GM19455 (cell line): Measurements from ENCODE around the gene ARL5A.
A peak's percentile ranks its signal among the peaks of the same experiment; 100 is the strongest.

Source experiments
- ATAC-seq: cut with Tn5 transposase; IDR thresholded peaks from one replicate; pipeline ENCODE4 v1.9.1; 2021; ENCODE audit not compliant: unreplicated experiment

The ARL5A gene

DNA sequence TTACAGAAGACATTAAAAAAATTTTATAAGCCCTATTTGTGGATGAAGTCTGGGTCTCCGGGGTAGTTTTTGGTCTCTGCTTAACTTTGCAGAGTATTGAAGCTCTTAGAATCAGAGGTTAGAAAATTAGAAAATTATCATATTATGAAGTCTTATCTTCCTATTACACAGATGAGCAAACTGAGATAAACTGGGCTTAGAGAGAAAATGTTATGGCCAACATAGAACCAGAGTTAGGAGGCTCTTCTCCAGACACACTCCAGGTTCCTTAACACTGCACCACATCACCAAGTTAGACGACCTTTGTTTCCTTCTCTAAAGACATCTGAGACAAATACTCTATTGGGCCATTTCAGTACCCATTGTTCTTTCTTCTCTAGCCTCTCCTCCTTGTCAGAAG, 57.2 kb downstream of the ARL5A start:
- ATAC-seq: peak; percentile 24

GRCh38 chr2:151769606-151770005, 58.6 kb downstream of the ARL5A start:
- ATAC-seq: no peak

DNA sequence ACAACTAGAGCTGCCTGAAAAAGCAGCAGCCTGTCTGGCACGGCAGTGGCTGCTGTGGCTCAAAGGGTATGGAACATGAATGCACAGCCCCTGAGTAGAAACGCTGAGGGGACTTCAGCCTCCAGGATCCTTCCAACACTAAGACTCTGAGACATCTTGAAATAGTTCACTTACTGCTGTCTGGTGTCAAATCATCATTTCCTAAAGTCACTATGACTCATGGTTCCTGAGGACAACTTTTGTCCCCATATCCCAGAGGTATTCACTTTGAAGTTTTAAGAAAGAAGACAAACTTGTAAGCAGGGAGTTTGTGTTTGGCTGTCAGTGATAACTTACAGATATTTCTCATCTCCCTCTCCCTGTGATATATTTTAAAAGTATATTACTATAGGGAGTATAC, 60.7 kb downstream of the ARL5A start:
- no peak for ATAC-seq

DNA sequence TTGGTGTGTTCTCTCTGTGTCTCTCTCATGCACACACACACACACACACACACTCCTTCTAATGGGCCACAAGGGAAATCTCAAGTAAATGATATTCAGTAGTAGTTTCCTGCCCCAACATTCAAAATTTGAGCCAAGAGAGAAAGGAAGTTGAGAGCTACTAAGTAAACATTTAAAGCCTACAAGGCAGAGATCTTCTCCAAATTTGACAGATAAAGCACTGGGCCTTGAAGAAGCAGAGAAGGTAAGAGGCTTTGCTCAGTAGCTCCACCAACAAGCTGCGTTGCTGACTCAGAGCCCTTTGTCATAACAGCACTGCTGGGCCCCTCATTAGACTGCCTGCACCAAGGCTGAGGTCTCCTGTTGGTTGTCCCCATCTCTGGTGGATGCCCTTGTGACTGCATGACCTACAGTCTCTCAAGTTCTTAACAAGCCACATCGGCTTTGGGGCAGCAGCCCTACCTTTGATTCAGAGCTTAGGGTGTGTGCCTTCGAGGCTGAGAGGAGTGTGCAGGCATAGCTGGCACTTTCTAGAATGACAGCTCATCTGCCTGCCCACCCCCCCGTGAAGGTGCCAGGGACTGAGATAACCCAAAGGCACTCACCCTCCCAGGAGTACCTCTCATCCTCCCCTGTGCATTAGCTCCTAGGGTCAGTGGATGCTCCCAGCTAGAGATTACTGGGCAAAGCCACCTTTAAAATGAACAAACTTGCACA, 61.6 kb downstream of the ARL5A start:
- no peak for ATAC-seq

DNA sequence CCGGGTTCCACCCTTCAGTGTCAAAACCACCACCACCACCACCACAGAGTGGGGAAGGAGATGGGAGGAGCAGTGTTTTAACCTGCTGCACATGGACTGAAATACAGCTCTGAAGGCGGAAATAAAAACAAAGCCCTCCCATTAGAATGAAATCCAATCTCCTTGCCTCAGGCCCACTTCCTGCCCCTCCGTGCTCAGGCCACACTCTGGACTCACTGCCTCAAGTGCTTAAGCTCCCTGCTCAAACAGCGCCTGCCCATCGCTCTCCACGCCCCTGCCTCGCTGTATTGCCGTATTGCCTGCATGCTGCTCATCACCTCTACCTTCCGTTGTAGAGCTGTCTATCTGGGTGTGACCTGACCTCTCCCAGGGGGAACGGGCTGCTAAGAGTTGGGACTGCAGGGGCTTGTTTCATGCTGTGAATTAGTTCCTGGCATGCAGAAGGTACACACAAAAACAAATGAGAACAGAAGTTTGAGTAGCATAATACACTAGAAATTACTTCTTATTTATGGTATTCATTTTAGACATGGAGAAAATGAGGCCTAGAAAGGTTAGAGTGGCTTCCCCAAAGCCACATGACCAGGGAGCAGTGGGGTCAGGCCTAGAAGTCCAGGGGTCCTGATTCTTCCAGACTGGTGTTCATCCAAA, 62.3 kb downstream of the ARL5A start:
- no peak for ATAC-seq

DNA sequence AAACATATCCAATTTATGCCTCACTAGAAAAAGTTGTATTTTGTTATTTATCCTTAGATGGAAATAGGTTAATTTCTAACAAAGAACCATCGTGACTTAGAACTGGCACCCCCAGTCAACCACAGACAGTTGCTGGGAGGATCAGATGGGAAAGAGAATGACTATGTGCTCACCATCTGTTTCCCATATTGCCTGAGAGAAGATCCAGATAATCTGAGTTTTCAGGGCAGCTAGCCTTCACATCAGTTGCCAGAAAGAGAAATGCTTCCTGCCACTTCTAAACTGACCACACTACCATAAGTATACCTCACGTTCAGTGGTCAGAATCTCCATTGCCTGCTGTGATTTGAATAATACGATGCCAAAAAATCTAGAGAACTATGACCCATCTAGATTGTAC, 65.5 kb downstream of the ARL5A start:
- no peak for ATAC-seq

DNA sequence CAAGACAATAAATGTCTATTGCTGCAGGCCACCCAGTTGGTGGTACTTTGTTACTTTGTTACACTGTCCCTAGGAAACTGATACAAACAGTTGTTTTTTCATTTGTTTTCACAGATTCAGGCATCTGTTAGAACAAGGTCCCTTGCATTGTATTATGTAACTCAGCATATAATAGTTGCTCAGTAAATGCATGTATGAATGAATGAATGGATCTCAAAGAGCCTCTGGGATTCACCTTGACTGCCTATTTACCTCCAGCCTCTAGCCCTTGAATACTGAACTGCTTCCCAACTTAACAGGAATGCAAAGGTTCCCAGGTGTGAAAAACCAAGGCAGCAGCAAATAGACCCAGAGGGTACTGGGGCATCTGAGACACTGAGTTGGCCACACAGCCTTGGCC, 66.5 kb downstream of the ARL5A start:
- no peak for ATAC-seq

GRCh38 chr2:151761193-151761592, 67.0 kb downstream of the ARL5A start:
- no peak for ATAC-seq

DNA sequence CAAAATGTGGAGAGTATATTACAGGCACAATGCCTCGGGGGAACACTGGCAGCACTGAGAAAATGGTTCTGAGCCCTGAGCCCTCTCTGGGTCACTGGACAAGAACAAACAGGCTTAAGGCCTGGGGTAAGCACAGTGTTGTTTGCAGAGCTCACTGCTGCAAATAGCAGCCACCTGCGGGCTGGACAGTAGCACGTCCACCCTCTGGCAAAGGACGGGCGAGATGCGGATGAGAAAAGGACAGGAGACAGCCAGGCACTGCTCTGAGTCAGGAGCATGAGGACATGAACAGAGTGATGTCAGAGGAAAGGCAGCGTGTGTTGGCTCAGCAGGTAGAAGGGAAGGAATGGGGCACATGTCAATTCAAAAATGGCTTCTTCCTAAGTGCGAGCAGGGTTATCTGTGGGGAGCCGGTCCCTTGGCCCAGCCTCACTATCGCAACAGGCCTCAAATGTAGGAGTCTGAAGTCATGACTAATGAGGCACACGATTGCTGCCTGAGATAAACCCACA, 68.0 kb downstream of the ARL5A start:
- no peak for ATAC-seq

DNA sequence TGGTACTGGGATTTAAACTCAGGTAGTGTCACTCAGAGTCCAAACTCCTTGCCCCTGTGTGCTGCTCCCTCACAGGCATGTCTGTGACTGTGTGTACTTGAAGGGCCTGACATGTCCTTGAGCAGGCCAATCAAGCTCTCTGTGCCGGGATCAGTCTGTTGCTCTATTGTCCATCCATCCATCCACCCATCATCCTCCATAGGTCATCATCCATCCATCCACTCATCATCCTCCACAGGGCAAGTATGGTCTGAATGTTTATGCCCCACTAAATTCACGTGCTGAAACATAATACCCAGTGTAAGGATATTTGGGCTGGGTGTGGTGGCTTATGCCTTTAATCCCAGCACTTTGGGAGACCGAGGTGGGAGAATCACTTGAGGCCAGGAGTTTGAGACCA, 69.5 kb downstream of the ARL5A start:
- no peak for ATAC-seq

GRCh38 chr2:151757861-151758260, 70.4 kb downstream of the ARL5A start:
- no peak for ATAC-seq

DNA sequence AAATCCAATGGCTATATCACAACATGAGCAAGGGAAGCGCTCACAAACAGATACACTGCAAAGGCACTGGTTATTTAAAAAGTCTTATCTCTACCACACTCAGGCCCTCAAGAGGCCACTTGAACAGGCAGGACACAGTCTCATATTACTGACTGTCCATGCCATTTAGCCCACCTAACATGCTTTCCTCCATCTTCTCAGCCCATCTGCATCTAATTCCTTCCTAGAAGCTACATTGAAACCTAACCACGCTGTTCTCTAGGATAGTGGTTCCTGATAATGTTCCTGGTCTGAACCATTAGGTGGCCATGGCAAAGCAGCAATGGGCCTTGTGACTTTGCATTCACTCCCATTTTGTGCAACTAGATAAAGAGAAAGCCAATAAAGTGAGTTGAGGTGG, 71.4 kb downstream of the ARL5A start:
- ATAC-seq: no peak

DNA sequence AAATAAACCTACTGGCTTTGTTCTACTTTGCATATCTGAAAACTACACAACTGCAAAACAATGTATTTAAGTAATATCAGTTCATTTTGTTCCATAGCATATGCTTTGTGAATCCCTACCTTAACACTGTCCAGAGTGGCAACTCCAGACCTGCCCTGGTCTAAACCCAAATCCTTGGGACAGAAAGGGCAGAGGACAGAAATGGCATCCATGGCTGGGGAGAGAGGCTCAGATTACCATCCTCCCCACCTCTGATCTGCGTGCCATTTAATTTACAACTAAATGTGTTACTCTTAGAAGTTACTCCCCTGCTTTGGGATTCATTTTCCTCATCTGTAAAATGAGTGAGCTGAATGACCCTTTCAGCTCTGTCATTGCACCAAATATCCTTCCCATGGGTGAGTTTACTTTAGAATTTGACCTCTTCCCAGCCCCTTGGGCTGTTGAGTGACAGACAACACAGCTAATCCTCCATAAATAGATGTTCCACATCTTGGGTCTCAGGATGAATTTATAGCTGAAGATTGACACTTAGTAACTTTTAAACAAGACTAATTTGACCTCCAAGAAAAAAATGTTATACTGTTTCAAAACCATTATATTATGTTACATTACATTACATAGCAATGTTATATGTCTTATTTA, 73.8 kb downstream of the ARL5A start:
- no peak for ATAC-seq

DNA sequence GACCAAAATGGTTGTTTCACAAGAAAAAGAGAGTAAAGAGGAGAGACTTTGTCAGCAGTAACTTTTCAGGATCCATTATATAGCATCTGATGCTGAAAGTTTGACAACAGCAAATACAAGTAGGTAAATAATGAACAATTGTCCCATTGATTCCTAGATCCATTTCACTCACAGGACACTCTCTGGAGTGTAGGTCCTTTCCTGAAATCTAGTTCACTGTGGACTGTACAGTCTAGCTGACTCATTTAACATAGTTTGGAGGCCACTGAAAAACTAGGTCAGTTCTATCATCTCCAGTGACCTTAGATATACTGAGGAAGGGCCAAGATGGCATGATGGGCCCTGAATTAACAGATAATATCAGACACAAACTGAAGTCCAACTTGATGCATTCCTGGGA, 74.7 kb downstream of the ARL5A start:
- ATAC-seq: no peak
